SK-N-MC (cell line): ENCODE measurements around the gene AMMECR1L.

ENCODE experiments used
- EZH2 ChIP-seq: fragments of 200-600 bp; sonication (generic); IDR thresholded peaks from one replicate; pipeline ENCODE4 v1.6.1; 2017; ENCODE audit warnings: antibody characterized with exemption
- POLR2AphosphoS5 ChIP-seq: IDR thresholded peaks from 2 replicates; pipeline ENCODE4 v1.6.1; 2012; ENCODE audit warnings: mild to moderate bottlenecking, low read depth, low read length, borderline replicate concordance

- TF ChIP-seq POLR2AphosphoS5 = no peak; the same call in 1 of the 2 replicates
- TF ChIP-seq EZH2 = no peak
Measured at GRCh38 chr2:127843677-127844076, 42.1 kb downstream of the AMMECR1L start.
